GM23338 (cell line): ENCODE results near the gene BLM. TPM values are rescaled to one million over a fixed set of nuclear protein-coding genes. Genes with fewer than 3 reads are reported as not detected.

Experiments
- ATAC-seq: fragments of 200-7000 bp; cut with Tn5 transposase; 3 replicates; pipeline ENCODE4 v1.9.1; 2020
- DNase-seq: peaks from one replicate; pipeline ENCODE4 v3.0.0-alpha.2; 2015; ENCODE audit warnings: low spot score
- H2AFZ ChIP-seq: fragments of 200-600 bp; sonication (generic); 2 replicates; pipeline ENCODE4 v1.8.0; 2016; ENCODE audit warnings: antibody characterized with exemption, mild to moderate bottlenecking, moderate library complexity
- H3F3A ChIP-seq: fragments of 200-600 bp; sonication (generic); replicated peaks from 2 replicates; pipeline ENCODE4 v1.8.0; 2017; ENCODE audit warnings: antibody characterized with exemption, mixed run types, low read depth
- H3K27ac ChIP-seq: fragments of 200-600 bp; sonication (generic); 2 replicates; pipeline ENCODE4 v1.6.1; 2016; ENCODE audit warnings: low read depth
- H3K27me3 ChIP-seq: fragments of 200-600 bp; sonication (generic); 2 replicates; pipeline ENCODE4 v1.8.0; 2016; ENCODE audit warnings: mild to moderate bottlenecking, mixed run types, moderate library complexity; ENCODE audit not compliant: insufficient read depth
- H3K36me3 ChIP-seq: fragments of 200-600 bp; sonication (generic); 2 replicates; pipeline ENCODE4 v1.8.0; 2016; ENCODE audit warnings: mild to moderate bottlenecking; ENCODE audit not compliant: insufficient read depth
- H3K4me1 ChIP-seq: fragments of 200-600 bp; sonication (generic); 2 replicates; pipeline ENCODE4 v1.8.0; 2016; ENCODE audit warnings: mild to moderate bottlenecking, moderate library complexity; ENCODE audit not compliant: insufficient read depth
- H3K4me2 ChIP-seq: fragments of 200-600 bp; sonication (generic); 2 replicates; pipeline ENCODE4 v1.7.1; 2017; ENCODE audit warnings: mixed run types
- H3K4me3 ChIP-seq: fragments of 200-600 bp; sonication (generic); 2 replicates; pipeline ENCODE4 v1.6.1; 2016; ENCODE audit warnings: mixed run types
- H3K79me2 ChIP-seq: fragments of 200-600 bp; sonication (generic); replicated peaks from 2 replicates; pipeline ENCODE4 v1.8.0; 2017; ENCODE audit warnings: mild to moderate bottlenecking; ENCODE audit not compliant: insufficient read depth
- H3K9me2 ChIP-seq: fragments of 200-600 bp; sonication (generic); 2 replicates; pipeline ENCODE4 v1.8.0; 2017; ENCODE audit not compliant: insufficient read depth
- H4K20me1 ChIP-seq: fragments of 200-600 bp; sonication (generic); replicated peaks from 2 replicates; pipeline ENCODE4 v1.8.0; 2017; ENCODE audit warnings: mild to moderate bottlenecking; ENCODE audit not compliant: insufficient read depth
- H3K27ac Mint-ChIP-seq: 2 replicates; pipeline ENCODE4 v1.8.0; 2020; ENCODE audit warnings: inconsistent platforms, mild to moderate bottlenecking, moderate library complexity, mixed read lengths
- H3K27me3 Mint-ChIP-seq: 3 replicates; pipeline ENCODE4 v1.8.0; 2022; ENCODE audit warnings: low read depth, mild to moderate bottlenecking, moderate library complexity, mixed read lengths, inconsistent platforms; ENCODE audit not compliant: insufficient read depth, poor library complexity
- H3K36me3 Mint-ChIP-seq: 3 replicates; pipeline ENCODE4 v1.8.0; 2021; ENCODE audit warnings: low read depth, mild to moderate bottlenecking, inconsistent platforms, moderate library complexity, mixed read lengths
- H3K4me1 Mint-ChIP-seq: 3 replicates; pipeline ENCODE4 v1.8.0; 2020; ENCODE audit warnings: mild to moderate bottlenecking, inconsistent platforms, mixed read lengths
- H3K4me3 Mint-ChIP-seq: 3 replicates; pipeline ENCODE4 v1.8.0; 2021; ENCODE audit warnings: moderate library complexity, mild to moderate bottlenecking, inconsistent platforms, mixed read lengths
- H3K9me3 Mint-ChIP-seq: 3 replicates; pipeline ENCODE4 v1.8.0; 2020; ENCODE audit warnings: moderate library complexity, mild to moderate bottlenecking, inconsistent platforms, mixed read lengths
- CREB1 ChIP-seq: fragments of 250-450 bp; sonication (Bioruptor Pico); IDR thresholded peaks from 2 replicates; pipeline ENCODE4 v1.5.0; 2020; ENCODE audit warnings: low read depth, mild to moderate bottlenecking, moderate library complexity
- EZH2 ChIP-seq: fragments of 200-600 bp; sonication (generic); IDR thresholded peaks from one replicate; pipeline ENCODE4 v1.8.0; 2017; ENCODE audit warnings: antibody characterized with exemption, mild to moderate bottlenecking, low read depth; ENCODE audit not compliant: unreplicated experiment
- EZH2phosphoT487 ChIP-seq: fragments of 200-600 bp; sonication (generic); IDR thresholded peaks from one replicate; pipeline ENCODE4 v1.8.1; 2018; ENCODE audit warnings: antibody characterized with exemption; ENCODE audit not compliant: unreplicated experiment
- JUNB ChIP-seq: IDR thresholded peaks from one replicate; pipeline ENCODE4 v1.6.1; 2016; ENCODE audit warnings: antibody characterized with exemption; ENCODE audit not compliant: unreplicated experiment
- STAT1 ChIP-seq: IDR thresholded peaks from one replicate; pipeline ENCODE4 v1.6.1; 2016; ENCODE audit warnings: antibody characterized with exemption; ENCODE audit not compliant: unreplicated experiment
- ZNF114 ChIP-seq: fragments of 250-450 bp; sonication (Bioruptor Pico); IDR thresholded peaks from 2 replicates; pipeline ENCODE4 v1.5.0; 2020; ENCODE audit warnings: mild to moderate bottlenecking, moderate library complexity
- ZNF331 ChIP-seq: fragments of 250-450 bp; sonication (Bioruptor Pico); IDR thresholded peaks from 2 replicates; pipeline ENCODE4 v1.5.0; 2020; ENCODE audit warnings: low read depth, mild to moderate bottlenecking, moderate library complexity
- polyA plus RNA-seq: library from polyadenylated mRNA; unstranded; fragments of >200 nt; fragmentation: Nextera tagmentation; extraction: Ambion mirVana; gene quantifications from 2 replicates; pipeline ENCODE4 v1.2.1, GENCODE V29; 2016
- total RNA-seq: library from RNA; depleted of rRNA; stranded (reverse); fragments of >200 nt; shearing (Covaris generic); gene quantifications from 2 replicates; pipeline ENCODE4 v1.2.3, GENCODE V29; 2014
- TF ChIP-seq, protein P1 (sequence below): IDR thresholded peaks from 2 replicates; pipeline ENCODE4 v1.6.1; 2016; ENCODE audit warnings: antibody characterized with exemption
- TF ChIP-seq, protein P2 (sequence below): IDR thresholded peaks from one replicate; pipeline ENCODE4 v1.6.1; 2018; ENCODE audit warnings: antibody characterized with exemption; ENCODE audit not compliant: unreplicated experiment
- TF ChIP-seq, protein P3 (sequence below): fragments of 250-450 bp; sonication (Bioruptor Pico); IDR thresholded peaks from 2 replicates; pipeline ENCODE4 v1.5.0; 2020; ENCODE audit warnings: mild to moderate bottlenecking, moderate library complexity

BLM gene
- total and polyA plus RNA-seq, 2 experiments from 2014 or later, result 43.1 to 43.3 TPM

DNA sequence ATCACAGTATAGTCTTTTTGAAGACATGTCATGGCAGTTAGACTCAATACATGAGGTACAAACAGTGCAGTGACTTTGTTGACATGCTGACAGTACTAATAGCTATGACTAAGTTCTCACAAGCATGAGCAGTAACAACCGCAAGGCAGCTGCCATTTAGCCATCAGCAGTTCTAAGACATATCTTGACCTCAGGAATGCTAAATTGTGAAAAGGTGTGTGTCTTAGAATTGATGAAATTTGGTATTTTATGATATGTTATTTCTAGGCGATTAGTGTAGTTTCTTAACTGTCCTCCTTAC is 90.6 kb downstream of the BLM start:
- no peaks in the 10 kb centered on the region; the same call in none of the 2 replicates for H4K20me1 ChIP-seq
- no peak overlapping the region for H2AFZ ChIP-seq
- H3F3A ChIP-seq, result peaks cover 10% of the 10 kb centered on the region; the same call in 1 of the 2 replicates
- H3K9me2 ChIP-seq, result no peaks in the 10 kb centered on the region
- Mint-ChIP-seq H3K36me3 (peaks cover 46% of the 10 kb centered on the region), H3K4me3 (no peak overlapping the region), H3K9me3 (no peaks in the 10 kb centered on the region; the same call in 2 of the 3 replicates), H3K27ac (no peak overlapping the region), H3K4me1 (peaks cover 6% of the 10 kb centered on the region), H3K27me3 (peaks cover 6% of the 10 kb centered on the region)
- no peak for ATAC-seq
- H3K27ac ChIP-seq, result no peak overlapping the region
- no peak for DNase-seq
- TF ChIP-seq, protein P1, sequence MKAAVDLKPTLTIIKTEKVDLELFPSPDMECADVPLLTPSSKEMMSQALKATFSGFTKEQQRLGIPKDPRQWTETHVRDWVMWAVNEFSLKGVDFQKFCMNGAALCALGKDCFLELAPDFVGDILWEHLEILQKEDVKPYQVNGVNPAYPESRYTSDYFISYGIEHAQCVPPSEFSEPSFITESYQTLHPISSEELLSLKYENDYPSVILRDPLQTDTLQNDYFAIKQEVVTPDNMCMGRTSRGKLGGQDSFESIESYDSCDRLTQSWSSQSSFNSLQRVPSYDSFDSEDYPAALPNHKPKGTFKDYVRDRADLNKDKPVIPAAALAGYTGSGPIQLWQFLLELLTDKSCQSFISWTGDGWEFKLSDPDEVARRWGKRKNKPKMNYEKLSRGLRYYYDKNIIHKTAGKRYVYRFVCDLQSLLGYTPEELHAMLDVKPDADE, result no peak
- no peak for TF ChIP-seq STAT1
- TF ChIP-seq ZNF331, result no peak
- TF ChIP-seq, protein P2, sequence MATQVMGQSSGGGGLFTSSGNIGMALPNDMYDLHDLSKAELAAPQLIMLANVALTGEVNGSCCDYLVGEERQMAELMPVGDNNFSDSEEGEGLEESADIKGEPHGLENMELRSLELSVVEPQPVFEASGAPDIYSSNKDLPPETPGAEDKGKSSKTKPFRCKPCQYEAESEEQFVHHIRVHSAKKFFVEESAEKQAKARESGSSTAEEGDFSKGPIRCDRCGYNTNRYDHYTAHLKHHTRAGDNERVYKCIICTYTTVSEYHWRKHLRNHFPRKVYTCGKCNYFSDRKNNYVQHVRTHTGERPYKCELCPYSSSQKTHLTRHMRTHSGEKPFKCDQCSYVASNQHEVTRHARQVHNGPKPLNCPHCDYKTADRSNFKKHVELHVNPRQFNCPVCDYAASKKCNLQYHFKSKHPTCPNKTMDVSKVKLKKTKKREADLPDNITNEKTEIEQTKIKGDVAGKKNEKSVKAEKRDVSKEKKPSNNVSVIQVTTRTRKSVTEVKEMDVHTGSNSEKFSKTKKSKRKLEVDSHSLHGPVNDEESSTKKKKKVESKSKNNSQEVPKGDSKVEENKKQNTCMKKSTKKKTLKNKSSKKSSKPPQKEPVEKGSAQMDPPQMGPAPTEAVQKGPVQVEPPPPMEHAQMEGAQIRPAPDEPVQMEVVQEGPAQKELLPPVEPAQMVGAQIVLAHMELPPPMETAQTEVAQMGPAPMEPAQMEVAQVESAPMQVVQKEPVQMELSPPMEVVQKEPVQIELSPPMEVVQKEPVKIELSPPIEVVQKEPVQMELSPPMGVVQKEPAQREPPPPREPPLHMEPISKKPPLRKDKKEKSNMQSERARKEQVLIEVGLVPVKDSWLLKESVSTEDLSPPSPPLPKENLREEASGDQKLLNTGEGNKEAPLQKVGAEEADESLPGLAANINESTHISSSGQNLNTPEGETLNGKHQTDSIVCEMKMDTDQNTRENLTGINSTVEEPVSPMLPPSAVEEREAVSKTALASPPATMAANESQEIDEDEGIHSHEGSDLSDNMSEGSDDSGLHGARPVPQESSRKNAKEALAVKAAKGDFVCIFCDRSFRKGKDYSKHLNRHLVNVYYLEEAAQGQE, result no peak
- no peak for TF ChIP-seq EZH2
- TF ChIP-seq EZH2phosphoT487, result no peak
- H3K79me2 ChIP-seq, result no peaks in the 10 kb centered on the region
- peaks cover 13% of the 10 kb centered on the region for H3K36me3 ChIP-seq
- no peaks in the 10 kb centered on the region for H3K4me1 ChIP-seq
- no peak overlapping the region for H3K4me2 ChIP-seq
- no peaks in the 10 kb centered on the region for H3K27me3 ChIP-seq
- no peak overlapping the region for H3K4me3 ChIP-seq

DNA sequence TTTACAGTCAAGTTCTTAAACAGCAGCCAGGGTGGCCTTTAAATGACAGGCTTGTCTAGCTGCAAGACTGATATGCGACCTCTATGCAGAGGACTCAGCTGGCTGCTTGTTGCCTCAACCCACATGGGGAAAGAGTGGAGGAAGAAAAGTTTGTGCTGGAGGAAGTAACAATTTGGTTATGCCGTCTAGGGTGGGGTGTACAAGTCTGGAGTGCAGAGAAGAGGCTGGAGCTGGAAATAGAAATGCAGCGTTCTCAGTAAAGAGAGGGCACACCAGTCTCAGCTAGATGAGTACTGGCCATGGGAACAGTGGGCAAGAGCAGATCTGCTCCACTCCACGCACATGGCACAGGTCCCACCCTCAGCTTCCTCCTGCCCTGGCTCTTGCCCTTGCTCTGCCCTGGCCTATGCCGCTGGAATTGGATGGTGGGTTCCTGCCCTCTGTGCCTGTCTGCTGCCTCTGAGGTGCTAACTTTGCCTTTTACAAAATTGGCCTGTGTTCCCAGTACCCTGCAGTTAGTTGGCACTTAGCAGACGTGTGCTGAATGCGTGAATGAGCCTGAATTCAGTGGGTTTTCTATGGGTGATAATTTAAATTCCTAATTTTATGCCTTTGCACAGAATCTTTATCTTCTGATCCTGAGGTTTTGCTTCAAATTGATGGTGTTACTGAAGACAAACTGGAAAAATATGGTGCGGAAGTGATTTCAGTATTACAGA is 91.5 kb downstream of the BLM start:
- Histone ChIP-seq H3K9me2 (no peaks in the 10 kb centered on the region), H3K36me3 (peaks cover 18% of the 10 kb centered on the region), H3F3A (peaks cover 14% of the 10 kb centered on the region; the same call in 1 of the 2 replicates), H3K27ac (no peak overlapping the region), H2AFZ (no peak overlapping the region), H3K27me3 (no peaks in the 10 kb centered on the region), H4K20me1 (no peaks in the 10 kb centered on the region; the same call in none of the 2 replicates), H3K4me2 (no peak overlapping the region), H3K4me1 (0 out of 2 replicates have a peak, but pooled peaks cover under 1% of the 10 kb centered on the region), H3K79me2 (no peaks in the 10 kb centered on the region), H3K4me3 (no peak overlapping the region)
- ATAC-seq (no peak), DNase-seq (no peak)
- H3K4me3 Mint-ChIP-seq, result no peak overlapping the region
- peaks cover 6% of the 10 kb centered on the region for H3K27me3 Mint-ChIP-seq
- peaks cover 54% of the 10 kb centered on the region for H3K36me3 Mint-ChIP-seq
- peaks cover 15% of the 10 kb centered on the region for H3K4me1 Mint-ChIP-seq
- H3K27ac Mint-ChIP-seq, result no peak overlapping the region
- H3K9me3 Mint-ChIP-seq, result no peaks in the 10 kb centered on the region; the same call in 2 of the 3 replicates
- TF ChIP-seq ZNF331, result no peak
- TF ChIP-seq, protein P3, sequence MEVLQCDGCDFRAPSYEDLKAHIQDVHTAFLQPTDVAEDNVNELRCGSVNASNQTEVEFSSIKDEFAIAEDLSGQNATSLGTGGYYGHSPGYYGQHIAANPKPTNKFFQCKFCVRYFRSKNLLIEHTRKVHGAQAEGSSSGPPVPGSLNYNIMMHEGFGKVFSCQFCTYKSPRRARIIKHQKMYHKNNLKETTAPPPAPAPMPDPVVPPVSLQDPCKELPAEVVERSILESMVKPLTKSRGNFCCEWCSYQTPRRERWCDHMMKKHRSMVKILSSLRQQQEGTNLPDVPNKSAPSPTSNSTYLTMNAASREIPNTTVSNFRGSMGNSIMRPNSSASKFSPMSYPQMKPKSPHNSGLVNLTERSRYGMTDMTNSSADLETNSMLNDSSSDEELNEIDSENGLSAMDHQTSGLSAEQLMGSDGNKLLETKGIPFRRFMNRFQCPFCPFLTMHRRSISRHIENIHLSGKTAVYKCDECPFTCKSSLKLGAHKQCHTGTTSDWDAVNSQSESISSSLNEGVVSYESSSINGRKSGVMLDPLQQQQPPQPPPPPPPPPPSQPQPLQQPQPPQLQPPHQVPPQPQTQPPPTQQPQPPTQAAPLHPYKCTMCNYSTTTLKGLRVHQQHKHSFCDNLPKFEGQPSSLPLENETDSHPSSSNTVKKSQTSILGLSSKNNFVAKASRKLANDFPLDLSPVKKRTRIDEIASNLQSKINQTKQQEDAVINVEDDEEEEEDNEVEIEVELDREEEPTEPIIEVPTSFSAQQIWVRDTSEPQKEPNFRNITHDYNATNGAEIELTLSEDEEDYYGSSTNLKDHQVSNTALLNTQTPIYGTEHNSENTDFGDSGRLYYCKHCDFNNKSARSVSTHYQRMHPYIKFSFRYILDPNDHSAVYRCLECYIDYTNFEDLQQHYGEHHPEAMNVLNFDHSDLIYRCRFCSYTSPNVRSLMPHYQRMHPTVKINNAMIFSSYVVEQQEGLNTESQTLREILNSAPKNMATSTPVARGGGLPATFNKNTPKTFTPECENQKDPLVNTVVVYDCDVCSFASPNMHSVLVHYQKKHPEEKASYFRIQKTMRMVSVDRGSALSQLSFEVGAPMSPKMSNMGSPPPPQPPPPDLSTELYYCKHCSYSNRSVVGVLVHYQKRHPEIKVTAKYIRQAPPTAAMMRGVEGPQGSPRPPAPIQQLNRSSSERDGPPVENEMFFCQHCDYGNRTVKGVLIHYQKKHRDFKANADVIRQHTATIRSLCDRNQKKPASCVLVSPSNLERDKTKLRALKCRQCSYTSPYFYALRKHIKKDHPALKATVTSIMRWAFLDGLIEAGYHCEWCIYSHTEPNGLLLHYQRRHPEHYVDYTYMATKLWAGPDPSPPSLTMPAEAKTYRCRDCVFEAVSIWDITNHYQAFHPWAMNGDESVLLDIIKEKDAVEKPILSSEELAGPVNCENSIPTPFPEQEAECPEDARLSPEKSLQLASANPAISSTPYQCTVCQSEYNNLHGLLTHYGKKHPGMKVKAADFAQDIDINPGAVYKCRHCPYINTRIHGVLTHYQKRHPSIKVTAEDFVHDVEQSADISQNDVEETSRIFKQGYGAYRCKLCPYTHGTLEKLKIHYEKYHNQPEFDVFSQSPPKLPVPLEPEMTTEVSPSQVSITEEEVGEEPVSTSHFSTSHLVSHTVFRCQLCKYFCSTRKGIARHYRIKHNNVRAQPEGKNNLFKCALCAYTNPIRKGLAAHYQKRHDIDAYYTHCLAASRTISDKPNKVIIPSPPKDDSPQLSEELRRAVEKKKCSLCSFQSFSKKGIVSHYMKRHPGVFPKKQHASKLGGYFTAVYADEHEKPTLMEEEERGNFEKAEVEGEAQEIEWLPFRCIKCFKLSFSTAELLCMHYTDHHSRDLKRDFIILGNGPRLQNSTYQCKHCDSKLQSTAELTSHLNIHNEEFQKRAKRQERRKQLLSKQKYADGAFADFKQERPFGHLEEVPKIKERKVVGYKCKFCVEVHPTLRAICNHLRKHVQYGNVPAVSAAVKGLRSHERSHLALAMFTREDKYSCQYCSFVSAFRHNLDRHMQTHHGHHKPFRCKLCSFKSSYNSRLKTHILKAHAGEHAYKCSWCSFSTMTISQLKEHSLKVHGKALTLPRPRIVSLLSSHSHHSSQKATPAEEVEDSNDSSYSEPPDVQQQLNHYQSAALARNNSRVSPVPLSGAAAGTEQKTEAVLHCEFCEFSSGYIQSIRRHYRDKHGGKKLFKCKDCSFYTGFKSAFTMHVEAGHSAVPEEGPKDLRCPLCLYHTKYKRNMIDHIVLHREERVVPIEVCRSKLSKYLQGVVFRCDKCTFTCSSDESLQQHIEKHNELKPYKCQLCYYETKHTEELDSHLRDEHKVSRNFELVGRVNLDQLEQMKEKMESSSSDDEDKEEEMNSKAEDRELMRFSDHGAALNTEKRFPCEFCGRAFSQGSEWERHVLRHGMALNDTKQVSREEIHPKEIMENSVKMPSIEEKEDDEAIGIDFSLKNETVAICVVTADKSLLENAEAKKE, result no peak
- TF ChIP-seq JUNB, result no peak
- no peak for TF ChIP-seq STAT1
- no peak for TF ChIP-seq EZH2phosphoT487
- no peak for TF ChIP-seq ZNF114
- TF ChIP-seq CREB1, result no peak
